ENCODE measurements around the gene ACCS. TPM values are rescaled to one million over a fixed set of nuclear protein-coding genes. Genes with fewer than 3 reads are reported as not detected.

Gene ACCS
- total RNA-seq, 4 donors from 2014 or later, result 0.58 to 4.0 (median 1.8) TPM

DNA sequence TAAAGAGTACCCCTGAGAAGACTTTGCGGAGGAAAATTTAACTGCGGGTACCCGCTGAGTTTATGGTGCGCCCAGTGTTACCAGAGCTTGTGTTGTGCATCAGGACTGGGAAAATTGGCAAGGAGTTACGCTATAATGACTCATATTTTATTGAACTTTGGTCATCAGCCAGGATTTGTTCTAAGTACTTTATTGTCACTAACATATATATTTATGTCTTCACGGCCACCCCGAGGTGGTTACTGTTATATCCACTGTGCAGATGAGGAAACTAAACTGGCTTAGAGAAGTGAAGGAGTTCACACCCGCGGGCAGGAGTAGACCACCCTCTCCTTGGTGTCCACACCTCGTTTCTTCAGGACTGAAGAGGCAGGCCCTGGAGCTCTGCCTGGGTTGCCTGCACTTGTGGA, 667 bp downstream of the ACCS start:
- no peaks in the 10 kb centered on the region for H3K9me3 ChIP-seq
- H3K27me3 ChIP-seq, result no peaks in the 10 kb centered on the region
- TF ChIP-seq POLR2A (IDR thresholded peaks at IDR 0.05), result no peak
- TF ChIP-seq, protein P1, sequence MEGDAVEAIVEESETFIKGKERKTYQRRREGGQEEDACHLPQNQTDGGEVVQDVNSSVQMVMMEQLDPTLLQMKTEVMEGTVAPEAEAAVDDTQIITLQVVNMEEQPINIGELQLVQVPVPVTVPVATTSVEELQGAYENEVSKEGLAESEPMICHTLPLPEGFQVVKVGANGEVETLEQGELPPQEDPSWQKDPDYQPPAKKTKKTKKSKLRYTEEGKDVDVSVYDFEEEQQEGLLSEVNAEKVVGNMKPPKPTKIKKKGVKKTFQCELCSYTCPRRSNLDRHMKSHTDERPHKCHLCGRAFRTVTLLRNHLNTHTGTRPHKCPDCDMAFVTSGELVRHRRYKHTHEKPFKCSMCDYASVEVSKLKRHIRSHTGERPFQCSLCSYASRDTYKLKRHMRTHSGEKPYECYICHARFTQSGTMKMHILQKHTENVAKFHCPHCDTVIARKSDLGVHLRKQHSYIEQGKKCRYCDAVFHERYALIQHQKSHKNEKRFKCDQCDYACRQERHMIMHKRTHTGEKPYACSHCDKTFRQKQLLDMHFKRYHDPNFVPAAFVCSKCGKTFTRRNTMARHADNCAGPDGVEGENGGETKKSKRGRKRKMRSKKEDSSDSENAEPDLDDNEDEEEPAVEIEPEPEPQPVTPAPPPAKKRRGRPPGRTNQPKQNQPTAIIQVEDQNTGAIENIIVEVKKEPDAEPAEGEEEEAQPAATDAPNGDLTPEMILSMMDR (IDR thresholded peaks at IDR 0.05 in 4 of 5, conservative IDR thresholded peaks at IDR 0.05 in 1 of 5), result no peak
- peak overlapping the region; percentile 66 to 80 (median 72) for H3K4me3 ChIP-seq
- peak; percentile 16 to 20 for ATAC-seq
- peak in 1 of 2 donors; percentile 18 for DNase-seq
- in situ Hi-C loops (cut with MboI; ENCODE audit: low sequenced_read_pairs in 4 of 4) (loop anchor here in 1 of 4 donors (25.0 kb wide), 1 partner anchor 104 kb away; no protein-coding TSS in a partner anchor), intact Hi-C loops (cut with DNase I; ENCODE audit: low total_unique reads) (no loop called here)
- H3K27ac ChIP-seq, result peak overlapping the region; percentile 80 to 86 (median 86)
- peaks cover 0 to 13% of the 10 kb centered on the region in 2 donors for H3K36me3 ChIP-seq
- peaks cover 5 to 7% of the 10 kb centered on the region in 2 donors for H3K4me1 ChIP-seq

DNA sequence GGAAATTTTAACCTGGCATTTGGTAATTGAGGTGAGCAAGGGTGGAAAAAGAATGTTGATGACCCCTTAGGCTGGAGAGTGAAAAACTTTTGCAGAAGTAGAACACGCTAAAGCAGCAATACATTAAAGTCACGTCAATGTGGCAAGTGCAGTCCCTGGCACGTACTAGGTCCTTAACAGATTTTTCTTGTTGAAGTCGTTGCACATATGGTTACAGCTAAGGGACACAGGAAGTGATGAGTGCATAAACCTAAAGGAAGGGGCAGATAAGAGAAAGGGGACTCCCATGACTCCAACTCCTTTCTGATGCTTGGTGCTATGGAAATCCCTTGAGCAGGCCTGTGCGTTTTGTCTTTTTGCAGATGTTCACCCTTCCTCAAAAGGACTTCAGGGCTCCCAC, 1.2 kb downstream of the ACCS start:
- DNase-seq, result no peak
- intact Hi-C loops (cut with DNase I; ENCODE audit: low total_unique reads), result no loop called here
- no peaks in the 10 kb centered on the region for H3K9me3 ChIP-seq
- H3K4me3 ChIP-seq, result no peak overlapping the region
- H3K4me1 ChIP-seq, result peaks cover 5 to 7% of the 10 kb centered on the region in 2 donors
- TF ChIP-seq POLR2A (IDR thresholded peaks at IDR 0.05), result no peak
- TF ChIP-seq, protein P1 (IDR thresholded peaks at IDR 0.05 in 4 of 5, conservative IDR thresholded peaks at IDR 0.05 in 1 of 5), result no peak
- H3K27me3 ChIP-seq, result no peaks in the 10 kb centered on the region
- peaks cover 0 to 16% of the 10 kb centered on the region in 2 donors for H3K36me3 ChIP-seq
- no peak overlapping the region for H3K27ac ChIP-seq
- in situ Hi-C loops (cut with MboI; ENCODE audit: low sequenced_read_pairs in 4 of 4), result loop anchor here in 1 of 4 donors (25.0 kb wide), 1 partner anchor 105 kb away; no protein-coding TSS in a partner anchor
- ATAC-seq, result no peak

DNA sequence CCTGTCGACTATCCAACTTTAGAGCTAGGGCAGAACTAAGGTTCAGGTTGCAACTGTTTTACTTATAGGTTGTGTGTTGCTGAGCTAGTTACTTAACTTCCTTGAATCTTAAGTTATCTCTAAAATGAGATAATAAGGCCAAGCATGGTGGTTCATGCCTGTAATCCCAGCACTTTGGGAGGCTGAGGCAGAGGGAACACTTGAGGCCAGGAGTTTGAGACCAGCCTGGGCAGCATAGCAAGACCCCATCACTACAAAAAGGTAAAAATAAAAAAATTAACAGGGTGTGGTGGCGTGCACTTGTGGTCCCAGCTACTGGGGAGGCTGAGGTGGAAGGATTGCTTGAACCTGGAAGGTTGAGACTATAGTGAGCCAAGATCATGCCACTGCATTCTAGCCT, 2.1 kb downstream of the ACCS start:
- no peak for ATAC-seq
- intact Hi-C loops (cut with DNase I; ENCODE audit: low total_unique reads), result no loop called here
- Histone ChIP-seq H3K4me1 (peaks cover 5 to 7% of the 10 kb centered on the region in 2 donors), H3K36me3 (peaks cover 0 to 16% of the 10 kb centered on the region in 2 donors), H3K27me3 (no peaks in the 10 kb centered on the region), H3K4me3 (no peak overlapping the region), H3K9me3 (no peaks in the 10 kb centered on the region), H3K27ac (no peak overlapping the region)
- TF ChIP-seq, protein P1 (IDR thresholded peaks at IDR 0.05 in 4 of 5, conservative IDR thresholded peaks at IDR 0.05 in 1 of 5), result no peak
- no peak for TF ChIP-seq POLR2A (IDR thresholded peaks at IDR 0.05)
- no peak for DNase-seq
- in situ Hi-C loops (cut with MboI; ENCODE audit: low sequenced_read_pairs in 4 of 4), result loop anchor here in 1 of 4 donors (25.0 kb wide), 1 partner anchor 106 kb away; no protein-coding TSS in a partner anchor

DNA sequence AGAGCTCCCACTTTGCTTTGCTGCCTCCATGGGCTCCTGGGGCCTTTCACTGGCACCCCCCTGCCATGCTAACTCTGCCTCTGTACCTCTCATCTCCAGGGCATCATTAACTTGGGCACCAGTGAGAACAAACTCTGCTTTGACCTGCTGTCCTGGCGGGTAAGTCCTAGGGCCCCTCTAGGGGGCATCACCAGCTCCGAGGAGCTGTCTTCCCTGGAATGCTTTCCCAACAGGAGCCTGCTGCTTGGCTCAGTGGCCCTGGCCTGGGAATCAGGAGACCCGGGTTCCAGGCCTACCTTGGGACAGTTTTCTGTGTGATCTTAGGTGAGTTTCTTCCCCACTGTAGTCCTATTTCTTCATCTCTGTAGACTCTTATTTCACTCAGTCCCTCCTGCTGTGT, 5.1 kb downstream of the ACCS start:
- DNase-seq (no peak), ATAC-seq (no peak)
- Histone ChIP-seq H3K4me3 (no peak overlapping the region), H3K36me3 (peaks cover 0 to 16% of the 10 kb centered on the region in 2 donors), H3K4me1 (peaks cover 5 to 7% of the 10 kb centered on the region in 2 donors), H3K27ac (no peak overlapping the region), H3K27me3 (no peaks in the 10 kb centered on the region), H3K9me3 (no peaks in the 10 kb centered on the region)
- in situ Hi-C loops (cut with MboI; ENCODE audit: low sequenced_read_pairs in 4 of 4), result loop anchor here in 1 of 4 donors (25.0 kb wide), 1 partner anchor 109 kb away; no protein-coding TSS in a partner anchor
- intact Hi-C loops (cut with DNase I; ENCODE audit: low total_unique reads), result no loop called here
- no peak for TF ChIP-seq POLR2A (IDR thresholded peaks at IDR 0.05)
- TF ChIP-seq, protein P1 (IDR thresholded peaks at IDR 0.05 in 4 of 5, conservative IDR thresholded peaks at IDR 0.05 in 1 of 5), result no peak
